ENCODE data around the gene OLR1. TPM values are rescaled to one million over a fixed set of nuclear protein-coding genes. Genes with fewer than 3 reads are reported as not detected.

The OLR1 gene
- total RNA-seq, 1 donor from 2014 or later: not detected

GRCh38 chr12:10153271-10154144 lies 18.4 kb downstream of the OLR1 start:
- TF ChIP-seq CTCF (conservative IDR thresholded peaks at IDR 0.05; ENCODE audit: low read depth, low read length): peak; percentile 79
- peak overlapping the region; percentile 72 for H3K4me3 ChIP-seq (ENCODE audit: low read depth, low read length)
- no peak for DNase-seq (ENCODE audit: low read depth)

- no peak for DNase-seq (ENCODE audit: low read depth)
- no peak overlapping the region for H3K4me3 ChIP-seq (ENCODE audit: low read depth, low read length)
- no peak for TF ChIP-seq CTCF (conservative IDR thresholded peaks at IDR 0.05; ENCODE audit: low read depth, low read length)
Measured at GRCh38 chr12:10151621-10152020, 20.3 kb downstream of the OLR1 start.

GRCh38 chr12:10147714-10148403 lies 24.1 kb downstream of the OLR1 start:
- no peak for DNase-seq (ENCODE audit: low read depth)
- H3K4me3 ChIP-seq (ENCODE audit: low read depth, low read length): no peak overlapping the region
- no peak for TF ChIP-seq CTCF (conservative IDR thresholded peaks at IDR 0.05; ENCODE audit: low read depth, low read length)

- no peak for DNase-seq (ENCODE audit: low read depth)
Measured at GRCh38 chr12:10142976-10143589, 28.8 kb downstream of the OLR1 start.

GRCh38 chr12:10140001-10140400 lies 31.9 kb downstream of the OLR1 start:
- DNase-seq (ENCODE audit: low read depth): no peak
- TF ChIP-seq CTCF (conservative IDR thresholded peaks at IDR 0.05; ENCODE audit: low read depth, low read length): peak; percentile 67
- no peak overlapping the region for H3K4me3 ChIP-seq (ENCODE audit: low read depth, low read length)

More at GRCh38 chr12:10142976-10143589, 28.8 kb downstream of the OLR1 start:
- no peak for TF ChIP-seq CTCF (conservative IDR thresholded peaks at IDR 0.05; ENCODE audit: low read depth, low read length)
- H3K4me3 ChIP-seq (ENCODE audit: low read depth, low read length): no peak overlapping the region

- no peak overlapping the region for H3K4me3 ChIP-seq (ENCODE audit: low read depth, low read length)
- TF ChIP-seq CTCF (conservative IDR thresholded peaks at IDR 0.05; ENCODE audit: low read depth, low read length): no peak
- DNase-seq (ENCODE audit: low read depth): no peak
Measured at GRCh38 chr12:10136637-10137205, 35.2 kb downstream of the OLR1 start.
